Activated T-cell treated with anti-CD3 and anti-CD28 coated beads, Interleukin-2, amount 50 U/mL, for 48 hours (primary cell): ENCODE data around the gene ZNG1A.
"Not testable (repeated sequence)": the region's sequence is repeated elsewhere in the genome, so short reads cannot be mapped to it uniquely, and the experiment has no call there.

Experiments
- DNase-seq, 2 experiments: peaks; one replicate each; pipeline ENCODE4 v3.0.0-alpha.2; 2020

Gene ZNG1A

DNA sequence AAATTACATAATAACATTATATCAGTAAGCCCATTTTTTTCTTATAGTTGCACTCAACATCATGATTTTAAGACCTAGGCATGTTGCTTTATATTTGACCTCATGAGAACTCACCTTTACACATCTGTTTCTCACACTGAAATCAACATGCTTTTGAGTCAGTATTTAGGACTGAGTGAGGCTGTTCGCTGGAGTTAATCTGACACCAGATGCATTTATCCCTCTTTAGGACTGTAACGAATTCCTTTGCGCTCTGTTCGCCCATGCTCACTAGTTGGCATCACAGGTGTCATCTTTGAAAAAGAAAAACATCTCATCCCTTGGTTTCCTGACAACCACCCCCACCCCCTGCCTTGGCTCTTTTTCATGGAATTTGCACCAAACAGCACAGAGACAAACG is 84.9 kb downstream of the ZNG1A start:
- DNase-seq = not testable (repeated sequence)

DNA sequence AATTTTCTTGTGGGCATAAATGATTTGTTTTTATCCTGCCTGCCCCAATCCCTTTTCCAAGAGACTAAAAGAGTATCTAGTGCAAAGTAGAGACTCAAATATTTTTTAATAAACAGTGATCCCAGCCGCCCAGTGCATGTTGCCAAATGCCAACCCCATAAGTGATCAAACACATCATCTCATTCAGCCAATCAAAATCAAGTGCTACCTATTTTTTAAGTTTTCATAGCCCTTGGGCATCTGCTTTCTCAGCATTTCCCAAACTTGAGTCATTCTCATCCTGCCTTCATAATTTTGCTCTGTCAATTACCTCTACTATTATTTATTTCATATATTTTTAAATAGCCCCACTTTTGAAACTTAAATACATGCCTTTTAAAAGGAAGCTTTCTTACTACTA is 88.0 kb downstream of the ZNG1A start:
- DNase-seq = not testable (repeated sequence)

DNA sequence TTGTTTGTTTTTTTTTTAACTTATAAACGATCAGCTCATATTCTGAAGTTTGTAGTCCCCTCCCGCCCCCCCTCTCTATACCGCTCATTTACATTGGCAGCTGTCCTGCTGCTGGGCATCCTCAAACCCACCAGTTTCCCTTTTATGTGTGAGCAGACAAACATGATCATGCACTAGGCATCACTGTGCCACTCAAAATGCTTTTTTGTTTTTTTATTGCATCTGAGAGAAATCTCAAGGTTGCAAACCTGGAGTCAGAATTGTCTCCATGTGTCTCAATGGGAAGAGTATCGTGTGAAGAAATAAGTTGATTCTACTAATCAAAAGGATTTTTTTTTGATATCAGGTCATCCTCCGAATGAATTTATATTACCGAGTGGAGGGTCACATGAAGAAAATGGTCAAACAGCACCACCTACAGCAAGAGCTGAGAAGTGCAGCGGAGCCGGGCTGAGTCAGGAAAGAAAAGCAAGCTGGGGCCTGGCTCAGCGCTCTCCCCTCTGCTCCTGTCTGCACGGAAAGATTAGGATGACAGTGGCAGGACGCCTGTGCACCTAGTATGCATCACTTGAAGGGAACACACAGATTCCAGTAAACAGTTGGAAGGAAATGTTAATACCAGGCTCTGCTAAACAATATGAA is 90.3 kb downstream of the ZNG1A start:
- not testable (repeated sequence) for DNase-seq

DNA sequence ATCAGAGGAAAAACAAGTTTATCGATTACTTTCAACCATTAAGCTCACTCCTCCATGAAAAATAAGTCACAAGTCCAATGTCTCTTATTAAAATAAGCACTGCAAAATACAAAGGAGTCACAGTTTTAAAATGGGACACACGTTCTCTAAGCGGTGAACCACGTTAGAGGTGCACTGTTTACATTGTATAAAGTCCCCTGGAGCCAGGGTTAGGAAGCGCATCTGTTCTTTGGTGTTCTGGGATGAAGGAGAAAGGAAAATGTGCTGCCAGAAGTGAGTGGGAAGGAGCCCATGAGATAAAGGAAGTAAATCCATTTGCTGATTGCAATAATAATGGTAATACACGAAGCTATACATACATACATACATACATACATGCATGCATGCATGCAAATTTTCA is 91.0 kb downstream of the ZNG1A start:
- DNase-seq = not testable (repeated sequence)

DNA sequence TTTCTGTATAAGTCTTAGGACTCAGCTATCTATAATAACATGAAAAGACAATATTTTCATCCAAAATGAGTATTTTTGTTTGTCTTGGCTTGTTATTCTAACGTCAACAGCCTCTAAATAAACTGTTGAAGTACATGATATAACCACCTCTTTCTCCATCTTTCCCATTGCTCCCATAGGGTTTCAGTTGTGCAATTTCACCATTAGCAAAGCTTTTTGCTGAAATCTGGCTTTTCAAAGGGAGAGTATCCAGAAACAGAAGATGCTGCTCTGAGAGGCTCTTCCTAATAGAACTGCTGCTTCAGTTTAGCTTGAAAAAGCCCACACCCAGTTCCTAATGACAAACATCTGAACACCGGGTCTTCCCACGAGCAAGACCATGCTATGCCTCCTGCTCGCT is 91.8 kb downstream of the ZNG1A start:
- DNase-seq = not testable (repeated sequence)

DNA sequence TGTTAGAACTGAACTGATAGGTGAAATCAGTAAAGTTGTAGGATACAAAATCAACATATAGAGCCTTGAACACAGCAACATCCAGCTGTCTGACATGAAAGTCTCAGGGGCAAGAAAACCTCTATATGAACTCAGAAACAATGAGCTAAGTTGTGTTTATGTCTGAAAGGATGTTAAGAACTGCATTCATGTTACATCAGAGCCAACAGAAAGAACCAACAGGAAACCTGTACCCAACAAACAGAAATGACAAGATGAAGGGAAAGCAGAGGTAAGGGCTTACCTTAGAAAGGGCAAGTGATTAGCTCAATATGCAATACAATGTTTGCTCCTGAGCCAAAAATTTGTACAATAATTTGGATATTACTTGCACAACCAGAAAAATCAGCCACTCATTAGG is 92.2 kb downstream of the ZNG1A start:
- DNase-seq = not testable (repeated sequence)

DNA sequence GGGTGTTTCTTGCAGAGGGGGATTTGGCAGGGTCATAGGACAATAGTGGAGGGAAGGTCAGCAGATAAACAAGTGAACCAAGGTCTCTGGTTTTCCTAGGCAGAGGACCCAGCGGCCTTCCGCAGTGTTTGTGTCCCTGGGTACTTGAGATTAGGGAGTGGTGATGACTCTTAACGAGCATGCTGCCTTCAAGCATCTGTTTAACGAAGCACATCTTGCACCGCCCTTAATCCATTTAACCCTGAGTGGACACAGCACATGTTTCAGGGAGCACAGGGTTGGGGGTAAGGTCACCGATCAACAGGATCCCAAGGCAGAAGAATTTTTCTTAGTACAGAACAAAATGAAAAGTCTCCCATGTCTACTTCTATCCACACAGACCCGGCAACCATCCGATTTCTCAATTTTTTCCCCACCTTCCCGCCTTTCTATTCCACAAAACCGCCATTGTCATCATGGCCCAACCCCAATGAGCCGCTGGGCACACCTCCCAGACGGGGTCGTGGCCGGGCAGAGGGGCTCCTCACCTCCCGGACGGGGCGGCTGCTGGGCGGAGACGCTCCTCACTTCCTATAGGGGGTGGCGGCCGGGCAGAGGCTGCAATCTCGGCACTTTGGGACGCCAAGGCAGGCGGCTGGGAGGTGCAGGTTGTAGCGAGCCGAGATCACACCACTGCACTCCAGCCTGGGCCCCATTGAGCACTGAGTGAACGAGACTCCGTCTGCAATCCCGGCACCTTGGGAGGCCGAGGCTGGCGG is 95.7 kb downstream of the ZNG1A start:
- not testable (repeated sequence) for DNase-seq

DNA sequence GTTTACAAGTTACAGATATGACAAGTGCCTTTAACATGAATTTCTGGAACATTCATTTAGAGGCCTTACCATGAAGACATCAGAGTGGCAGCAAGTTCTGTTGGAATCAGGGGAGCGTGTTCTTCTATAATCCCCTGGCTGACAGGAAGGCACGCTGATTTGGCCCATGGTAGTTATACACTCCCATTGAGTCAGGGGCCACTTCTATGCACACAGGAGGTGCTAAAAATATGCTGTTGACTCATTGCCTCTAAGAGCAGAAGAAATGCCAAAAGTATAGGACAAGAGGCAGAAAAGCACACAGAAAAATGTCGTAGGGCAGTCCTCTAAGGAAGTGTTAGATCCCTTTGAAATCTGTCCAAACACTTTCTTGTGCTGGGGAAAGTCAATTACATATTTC is 100.5 kb downstream of the ZNG1A start:
- not testable (repeated sequence) for DNase-seq

DNA sequence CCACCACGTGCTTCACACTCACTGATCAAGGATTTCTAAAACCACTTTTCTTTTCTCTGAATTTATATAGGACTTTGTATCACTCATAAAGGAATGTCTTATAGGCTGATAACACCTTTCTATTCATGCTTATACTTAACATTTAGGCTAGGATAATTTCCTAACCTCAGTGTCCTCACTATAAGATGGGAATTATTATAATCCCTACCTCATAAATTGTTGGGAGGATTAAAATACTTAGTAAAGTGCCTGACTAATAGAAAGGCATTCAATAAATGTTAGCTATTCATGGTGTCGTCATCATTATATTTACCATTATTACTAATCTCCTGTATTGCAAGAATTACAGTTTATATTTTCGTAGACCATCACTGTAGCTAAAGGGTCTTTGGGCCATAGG is 102.5 kb downstream of the ZNG1A start:
- not testable (repeated sequence) for DNase-seq

DNA sequence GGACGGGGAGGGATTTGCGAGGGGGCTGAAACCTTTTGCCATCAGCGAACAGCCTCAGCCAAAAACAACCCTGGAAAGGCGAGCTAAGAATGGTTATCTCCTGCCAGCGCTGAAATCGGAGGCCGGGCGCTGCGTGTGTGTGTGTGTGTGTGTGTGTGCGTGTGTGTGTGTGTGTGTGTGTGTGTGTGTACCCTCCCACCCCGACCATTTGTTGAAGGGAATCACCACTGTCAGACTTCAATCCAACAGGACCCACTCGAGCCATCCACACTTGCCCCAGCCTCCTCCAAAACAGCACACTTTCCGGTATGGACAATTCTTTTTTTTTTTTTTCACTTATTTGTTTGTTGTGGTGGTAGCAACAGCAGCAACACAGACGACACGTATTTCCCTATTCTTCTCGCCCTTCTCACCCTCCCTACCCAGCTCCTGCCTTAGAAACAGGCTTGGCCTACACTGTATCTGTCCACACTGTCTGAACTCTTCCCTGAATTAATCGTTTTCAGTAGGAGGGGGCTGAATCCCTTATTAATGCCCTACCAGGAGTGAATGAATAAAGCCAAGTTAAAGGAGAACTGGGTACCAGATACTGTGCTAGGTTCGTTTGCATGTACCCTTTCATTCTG is 104.8 kb downstream of the ZNG1A start:
- not testable (repeated sequence) for DNase-seq

DNA sequence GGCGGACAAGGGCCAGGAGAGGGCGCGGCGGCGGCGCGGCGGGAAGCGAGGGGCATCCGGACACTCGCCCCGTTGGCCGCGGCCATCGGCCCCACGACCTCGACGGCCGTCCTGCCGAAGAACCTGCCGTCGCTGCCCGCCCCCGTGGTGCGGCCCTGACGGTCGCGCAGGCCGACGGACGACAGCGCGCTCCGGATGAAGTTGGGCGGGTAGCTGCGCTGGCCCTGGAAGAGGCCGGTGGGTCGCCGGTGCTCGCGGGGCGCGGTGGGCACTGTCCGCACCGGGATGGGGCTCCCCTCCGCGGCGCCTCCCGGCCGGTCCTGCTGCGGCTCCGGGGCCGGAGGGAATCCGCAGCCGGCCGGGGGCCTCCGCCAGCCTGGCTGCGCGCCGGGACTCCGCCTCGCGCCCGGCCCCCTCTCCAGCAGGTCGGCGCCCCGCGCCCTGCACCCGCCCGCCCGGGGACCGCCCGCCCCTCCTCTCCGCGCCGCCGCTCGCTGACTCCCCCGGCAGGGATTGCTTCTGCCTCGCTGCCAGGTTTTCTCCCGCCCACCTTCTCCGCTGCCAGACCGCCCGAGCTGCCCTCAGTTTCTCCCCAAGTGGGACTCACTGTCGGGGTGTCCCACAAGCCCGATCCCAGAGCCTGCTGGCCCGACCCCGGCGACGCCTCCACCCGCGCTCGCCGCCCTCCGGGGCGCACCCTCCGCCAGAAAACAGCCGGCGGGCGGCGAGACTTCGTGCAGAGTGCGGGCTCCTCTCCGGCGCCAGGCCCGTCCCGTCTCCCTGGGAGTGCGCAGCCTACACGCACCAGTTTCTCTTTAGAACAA is 105.6 kb downstream of the ZNG1A start:
- peak; percentile 37 to 40 for DNase-seq
